Smooth muscle cell (in vitro differentiated cells): ENCODE measurements around the gene ZBTB12. TPM values are rescaled to one million over a fixed set of nuclear protein-coding genes. Genes with fewer than 3 reads are reported as not detected.
A peak's percentile ranks its signal among the peaks of the same experiment; 100 is the strongest.

Source experiments
- DNase-seq: peaks from one replicate; lab custom pipeline; 2025; ENCODE audit not compliant: unreplicated experiment; lab: John Stamatoyannopoulos, UW
- H2AFZ ChIP-seq: fragments of 200-600 bp; sonication (generic); 2 replicates; pipeline ENCODE4 v1.6.0; 2016; ENCODE audit warnings: antibody characterized with exemption, low read depth, mild to moderate bottlenecking
- H3F3A ChIP-seq: fragments of 200-600 bp; sonication (generic); 2 replicates; pipeline ENCODE4 v1.6.0; 2017; ENCODE audit warnings: antibody characterized with exemption, low read depth
- H3K27ac ChIP-seq: fragments of 200-600 bp; sonication (generic); 2 replicates; pipeline ENCODE4 v1.5.1; 2016; ENCODE audit warnings: low read depth, mild to moderate bottlenecking
- H3K27me3 ChIP-seq: fragments of 200-600 bp; sonication (generic); 2 replicates; pipeline ENCODE4 v1.6.1; 2016; ENCODE audit warnings: low read depth, mild to moderate bottlenecking
- H3K36me3 ChIP-seq: fragments of 200-600 bp; sonication (generic); 2 replicates; pipeline ENCODE4 v1.5.1; 2016; ENCODE audit warnings: low read depth
- H3K4me1 ChIP-seq: fragments of 200-600 bp; sonication (generic); 2 replicates; pipeline ENCODE4 v1.5.1; 2016; ENCODE audit warnings: low read depth
- H3K4me2 ChIP-seq: fragments of 200-600 bp; sonication (generic); 2 replicates; pipeline ENCODE4 v1.6.0; 2016; ENCODE audit warnings: mild to moderate bottlenecking
- H3K4me3 ChIP-seq: fragments of 200-600 bp; sonication (generic); 2 replicates; pipeline ENCODE4 v1.5.1; 2016; ENCODE audit warnings: mild to moderate bottlenecking
- H3K79me2 ChIP-seq: fragments of 200-600 bp; sonication (generic); 2 replicates; pipeline ENCODE4 v1.6.0; 2016; ENCODE audit warnings: low read depth, mild to moderate bottlenecking
- H3K9ac ChIP-seq: fragments of 200-600 bp; sonication (generic); 2 replicates; pipeline ENCODE4 v1.6.0; 2016; ENCODE audit warnings: low read depth
- H3K9me3 ChIP-seq: fragments of 200-600 bp; sonication (generic); replicated peaks from 2 replicates; pipeline ENCODE4 v1.5.1; 2016; ENCODE audit warnings: low read depth
- H4K20me1 ChIP-seq: fragments of 200-600 bp; sonication (generic); 2 replicates; pipeline ENCODE4 v1.6.0; 2016; ENCODE audit warnings: low read depth
- WGBS: methylation state at CpG from one replicate; pipeline ENCODE4 v1.1.7; 2016; ENCODE audit warnings: low lambda C conversion rate; 5-methylcytosine and 5-hydroxymethylcytosine counted together
- polyA plus RNA-seq: library from polyadenylated mRNA; unstranded; fragments of >200 nt; fragmentation: Nextera tagmentation; extraction: Ambion mirVana; gene quantifications from 2 replicates; pipeline ENCODE4 v1.2.1, GENCODE V29; 2016
- total RNA-seq: library from RNA; depleted of rRNA; stranded (reverse); fragments of >200 nt; gene quantifications from 2 replicates; pipeline ENCODE4 v1.2.3, GENCODE V29; 2014
- TF ChIP-seq, protein P1 (sequence below): fragments of 200-600 bp; sonication (generic); IDR thresholded peaks from 2 replicates; pipeline ENCODE4 v1.5.1; 2017; ENCODE audit warnings: borderline replicate concordance, mild to moderate bottlenecking, antibody characterized with exemption; ENCODE audit not compliant: insufficient read depth, poor library complexity, severe bottlenecking

Gene ZBTB12
- total and polyA plus RNA-seq, 2 experiments from 2014 or later: 0.04 TPM; not detected in 1

- 91% methylated on average over 10 of the region's 10 CpGs for WGBS
- no peak overlapping the region for H3K27ac ChIP-seq
- no peaks in the 10 kb centered on the region for H3K79me2 ChIP-seq
- H3K36me3 ChIP-seq: no peaks in the 10 kb centered on the region
- H3K9me3 ChIP-seq: no peaks in the 10 kb centered on the region
- H3K4me2 ChIP-seq: no peak overlapping the region
- TF ChIP-seq, protein P1, sequence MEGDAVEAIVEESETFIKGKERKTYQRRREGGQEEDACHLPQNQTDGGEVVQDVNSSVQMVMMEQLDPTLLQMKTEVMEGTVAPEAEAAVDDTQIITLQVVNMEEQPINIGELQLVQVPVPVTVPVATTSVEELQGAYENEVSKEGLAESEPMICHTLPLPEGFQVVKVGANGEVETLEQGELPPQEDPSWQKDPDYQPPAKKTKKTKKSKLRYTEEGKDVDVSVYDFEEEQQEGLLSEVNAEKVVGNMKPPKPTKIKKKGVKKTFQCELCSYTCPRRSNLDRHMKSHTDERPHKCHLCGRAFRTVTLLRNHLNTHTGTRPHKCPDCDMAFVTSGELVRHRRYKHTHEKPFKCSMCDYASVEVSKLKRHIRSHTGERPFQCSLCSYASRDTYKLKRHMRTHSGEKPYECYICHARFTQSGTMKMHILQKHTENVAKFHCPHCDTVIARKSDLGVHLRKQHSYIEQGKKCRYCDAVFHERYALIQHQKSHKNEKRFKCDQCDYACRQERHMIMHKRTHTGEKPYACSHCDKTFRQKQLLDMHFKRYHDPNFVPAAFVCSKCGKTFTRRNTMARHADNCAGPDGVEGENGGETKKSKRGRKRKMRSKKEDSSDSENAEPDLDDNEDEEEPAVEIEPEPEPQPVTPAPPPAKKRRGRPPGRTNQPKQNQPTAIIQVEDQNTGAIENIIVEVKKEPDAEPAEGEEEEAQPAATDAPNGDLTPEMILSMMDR: no peak
- no peaks in the 10 kb centered on the region for H3F3A ChIP-seq
- H2AFZ ChIP-seq: no peak overlapping the region
- H3K9ac ChIP-seq: no peak overlapping the region
- no peak for DNase-seq
- H3K4me3 ChIP-seq: no peak overlapping the region
- H3K4me1 ChIP-seq: no peaks in the 10 kb centered on the region
- no peaks in the 10 kb centered on the region for H3K27me3 ChIP-seq
- H4K20me1 ChIP-seq: no peaks in the 10 kb centered on the region
Observed at GRCh38 chr6:31879901-31880300, 22.0 kb downstream of the ZBTB12 start.

DNA sequence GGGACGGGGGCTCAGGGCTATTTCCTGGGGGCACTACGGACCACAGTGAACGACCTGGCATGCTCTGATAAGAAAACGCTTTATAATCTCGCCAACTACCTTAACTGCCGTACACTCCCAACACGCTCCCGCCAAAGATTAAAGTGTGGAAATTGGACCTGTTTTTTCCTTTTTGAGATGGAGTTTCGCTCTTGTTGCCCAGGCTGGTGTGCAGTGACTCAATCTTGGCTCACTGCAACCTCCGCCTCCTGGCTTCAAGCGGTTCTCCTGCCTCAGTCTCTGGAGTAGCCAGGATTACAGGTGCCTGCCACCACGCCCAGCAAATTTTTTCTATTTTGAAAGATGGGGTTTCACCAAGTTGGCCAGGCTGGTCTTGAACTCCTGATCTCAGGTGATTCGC is 22.7 kb downstream of the ZBTB12 start:
- Histone ChIP-seq H3K4me3 (no peak overlapping the region), H3K27me3 (no peaks in the 10 kb centered on the region)

GRCh38 chr6:31878726-31879125 is 23.2 kb downstream of the ZBTB12 start, which contains the start of gene SLC44A4:
SLC44A4 (minus strand) TSS chr6:31878997; CDS start chr6:31878980, 17 bp downstream.
- Histone ChIP-seq H3K27ac (no peak within 1 kb of the TSS), H4K20me1 (no peaks in the 10 kb centered on the region), H3K9ac (no peak within 1 kb of the TSS), H3K36me3 (no peaks in the 10 kb centered on the region), H3K4me2 (no peak within 1 kb of the TSS), H3K27me3 (no peaks in the 10 kb centered on the region), H3K9me3 (no peaks in the 10 kb centered on the region), H3K79me2 (no peaks in the 10 kb centered on the region), H3K4me3 (peak within 1 kb of the TSS; percentile 30), H3K4me1 (no peaks in the 10 kb centered on the region), H2AFZ (no peak within 1 kb of the TSS), H3F3A (no peaks in the 10 kb centered on the region)
- TF ChIP-seq, protein P1: no peak
- DNase-seq: no peak
- 53% methylated on average over 12 of the region's 18 CpGs for WGBS

More for the DNA sequence above, 22.7 kb downstream of the ZBTB12 start:
- Histone ChIP-seq H3K27ac (no peak overlapping the region), H3K9ac (no peak overlapping the region), H3K4me2 (no peak overlapping the region), H4K20me1 (no peaks in the 10 kb centered on the region), H3K79me2 (no peaks in the 10 kb centered on the region), H2AFZ (no peak overlapping the region), H3F3A (no peaks in the 10 kb centered on the region), H3K9me3 (no peaks in the 10 kb centered on the region), H3K36me3 (no peaks in the 10 kb centered on the region), H3K4me1 (no peaks in the 10 kb centered on the region)
- DNase-seq: no peak
- TF ChIP-seq, protein P1: no peak
- 87% methylated on average over 13 of the region's 13 CpGs for WGBS

DNA sequence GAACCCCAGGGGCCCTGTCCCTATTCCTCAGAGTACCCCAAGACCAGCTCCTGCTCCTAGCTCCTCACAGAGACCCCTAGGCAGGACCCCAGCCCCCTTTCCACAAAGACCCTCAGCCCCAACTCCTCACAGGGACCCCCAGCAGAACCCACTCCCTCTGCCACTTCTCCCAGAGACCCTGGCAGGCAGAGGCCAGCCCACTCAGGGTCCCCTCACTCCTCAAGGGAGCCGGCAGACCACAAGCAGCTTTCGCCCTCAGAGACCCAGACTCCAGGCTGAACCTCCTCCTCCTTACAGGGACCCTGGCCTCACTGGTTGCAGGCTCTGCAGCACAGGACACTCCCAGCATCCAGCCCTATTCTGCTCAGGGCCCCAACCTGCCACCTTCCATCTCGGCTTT is 23.7 kb downstream of the ZBTB12 start:
- no peaks in the 10 kb centered on the region for H4K20me1 ChIP-seq
- no peaks in the 10 kb centered on the region for H3K79me2 ChIP-seq
- H3F3A ChIP-seq: no peaks in the 10 kb centered on the region
- H3K4me3 ChIP-seq: peak overlapping the region; percentile 30
- TF ChIP-seq, protein P1: no peak
- H3K27me3 ChIP-seq: no peaks in the 10 kb centered on the region
- H3K9ac ChIP-seq: no peak overlapping the region
- 84% methylated on average over 3 of the region's 3 CpGs for WGBS
- H3K36me3 ChIP-seq: no peaks in the 10 kb centered on the region
- no peak overlapping the region for H3K4me2 ChIP-seq
- no peaks in the 10 kb centered on the region for H3K9me3 ChIP-seq
- DNase-seq: no peak
- no peaks in the 10 kb centered on the region for H3K4me1 ChIP-seq
- H2AFZ ChIP-seq: no peak overlapping the region
- H3K27ac ChIP-seq: no peak overlapping the region
